Ovary (tissue), 9 donors: Measurements from ENCODE around the gene ZNF184. TPM values are rescaled to one million over a fixed set of nuclear protein-coding genes. Genes with fewer than 3 reads are reported as not detected.

Source experiments
- DNase-seq, 5 donors: peaks; one replicate each; pipeline ENCODE4 v3.0.0-alpha.2; 2019 to 2020
- H3K27ac ChIP-seq, 2 donors: fragments of 200-600 bp; one replicate each; pipeline versions ENCODE4 v1.5.1 to v1.8.0; 2019 to 2022
- H3K27me3 ChIP-seq: fragments of 200-600 bp; one replicate; pipeline ENCODE4 v1.8.0; 2022
- H3K36me3 ChIP-seq: fragments of 200-600 bp; sonication (generic); one replicate; pipeline ENCODE4 v1.5.1; 2019
- H3K4me1 ChIP-seq: one replicate; pipeline ENCODE4 v1.8.1; 2013; ENCODE audit warnings: mild to moderate bottlenecking, moderate library complexity; ENCODE audit not compliant: insufficient read depth
- H3K4me3 ChIP-seq: fragments of 200-600 bp; sonication (generic); one replicate; pipeline ENCODE4 v1.5.1; 2017
- H3K9me3 ChIP-seq, 2 donors: fragments of 200-600 bp in 1 of 2; sonication (generic) in 1 of 2; one replicate each; pipeline versions ENCODE4 v1.5.1 to v1.8.1; 2013 to 2019; ENCODE audit warnings: mild to moderate bottlenecking in 1 of 2, moderate library complexity in 1 of 2
- EP300 ChIP-seq: sonication (generic); formaldehyde crosslinking; IDR thresholded peaks from one replicate; pipeline ENCODE4 v1.6.1; 2017; ENCODE audit warnings: antibody characterized with exemption
- POLR2A ChIP-seq: fragments of 450-650 bp; IDR thresholded peaks from one replicate; pipeline ENCODE4 v1.6.1; 2017; ENCODE audit warnings: antibody characterized with exemption, mild to moderate bottlenecking, moderate library complexity
- WGBS, 3 donors: extraction: QIAGEN DNeasy Blood & Tissue Kit in 1 of 3; methylation state at CpG; one replicate each; pipeline versions ENCODE4 v1.1.5 to v1.1.7; 2013 to 2017; 5-methylcytosine and 5-hydroxymethylcytosine counted together
- intact Hi-C, 4 donors: fragments of 100-400 bp; cut with DNase I; formaldehyde crosslinking; loops; one replicate each; pipeline versions ENCODE4 v1.11.0 to v1.15.1; 2022 to 2023
- polyA plus RNA-seq, 2 donors: library from polyadenylated mRNA; stranded (reverse); fragments of 200-250 nt in 1 of 2; fragments of 350-450 nt in 1 of 2; fragmentation: Illumina TruSeq in 1 of 2; extraction: RNeasy Lipid Tissue Mini Kit (QIAGEN cat#74804) in 1 of 2; gene quantifications; one replicate each; pipeline ENCODE4 v1.2.3, GENCODE V29; 2013 to 2014
- total RNA-seq, 7 donors: library from RNA; depleted of rRNA in 2 of 7; stranded (reverse); fragments of >200 nt in 2 of 7; fragmentation: NEBNext Ultra II Directional in 3 of 7; extraction: Animal tissue kit (Norgen Biotek cat#: 25700) in 3 of 7; gene quantifications; one replicate each; pipeline versions ENCODE4 v1.1.0 to v1.2.4, GENCODE V29; 2016 to 2023
- TF ChIP-seq, protein P1 (sequence below), 3 donors: fragments of 450-650 bp in 2 of 3; fragments of 200-600 bp in 1 of 3; IDR thresholded peaks; one replicate each; pipeline versions ENCODE4 v1.5.1 to v1.8.0; 2016 to 2022; ENCODE audit warnings: antibody characterized with exemption in 3 of 3, mild to moderate bottlenecking in 1 of 3
- donor health status: DM: no; HTN: no; CAD: no; lungs with moderate emphysema.
- donor health status: DM: no; HTN: no; CAD: no.
- donor health status: Bipolar disorder and iron deficiency.
- donor health status: DM: yes; HTN: yes; CAD: no.
- donor health status: DM: no; HTN: no; CAD: no.
- donor health status: DM: yes; HTN: yes; CAD: no.

ZNF184 gene
- total and polyA plus RNA-seq, 9 donors: 4.4 to 11.5 (median 7.9) TPM

GRCh38 chr6:27471365-27472115 lies 1.4 kb downstream of the ZNF184 start:
- no peaks in the 10 kb centered on the region for H3K36me3 ChIP-seq
- no peaks in the 10 kb centered on the region for H3K9me3 ChIP-seq
- H3K27ac ChIP-seq: no peak overlapping the region
- DNase-seq: no peak
- peak overlapping the region; percentile 92 for H3K4me3 ChIP-seq
- intact Hi-C loops: loop anchor here in 3 of 4 donors (10.0 kb wide), 4 partner anchors 213 to 917 kb away; partner anchors contain the start of gene ZNF165 (in 1 of the 3)
- 38 to 40% (median 40%) methylated on average over 6 of the region's 6 CpGs for WGBS, 3 donors
- no peaks in the 10 kb centered on the region for H3K27me3 ChIP-seq
- TF ChIP-seq, protein P1, sequence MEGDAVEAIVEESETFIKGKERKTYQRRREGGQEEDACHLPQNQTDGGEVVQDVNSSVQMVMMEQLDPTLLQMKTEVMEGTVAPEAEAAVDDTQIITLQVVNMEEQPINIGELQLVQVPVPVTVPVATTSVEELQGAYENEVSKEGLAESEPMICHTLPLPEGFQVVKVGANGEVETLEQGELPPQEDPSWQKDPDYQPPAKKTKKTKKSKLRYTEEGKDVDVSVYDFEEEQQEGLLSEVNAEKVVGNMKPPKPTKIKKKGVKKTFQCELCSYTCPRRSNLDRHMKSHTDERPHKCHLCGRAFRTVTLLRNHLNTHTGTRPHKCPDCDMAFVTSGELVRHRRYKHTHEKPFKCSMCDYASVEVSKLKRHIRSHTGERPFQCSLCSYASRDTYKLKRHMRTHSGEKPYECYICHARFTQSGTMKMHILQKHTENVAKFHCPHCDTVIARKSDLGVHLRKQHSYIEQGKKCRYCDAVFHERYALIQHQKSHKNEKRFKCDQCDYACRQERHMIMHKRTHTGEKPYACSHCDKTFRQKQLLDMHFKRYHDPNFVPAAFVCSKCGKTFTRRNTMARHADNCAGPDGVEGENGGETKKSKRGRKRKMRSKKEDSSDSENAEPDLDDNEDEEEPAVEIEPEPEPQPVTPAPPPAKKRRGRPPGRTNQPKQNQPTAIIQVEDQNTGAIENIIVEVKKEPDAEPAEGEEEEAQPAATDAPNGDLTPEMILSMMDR (IDR thresholded peaks at IDR 0.05): no peak
- no peak for TF ChIP-seq POLR2A
- TF ChIP-seq EP300: no peak
- no peaks in the 10 kb centered on the region for H3K4me1 ChIP-seq

DNA sequence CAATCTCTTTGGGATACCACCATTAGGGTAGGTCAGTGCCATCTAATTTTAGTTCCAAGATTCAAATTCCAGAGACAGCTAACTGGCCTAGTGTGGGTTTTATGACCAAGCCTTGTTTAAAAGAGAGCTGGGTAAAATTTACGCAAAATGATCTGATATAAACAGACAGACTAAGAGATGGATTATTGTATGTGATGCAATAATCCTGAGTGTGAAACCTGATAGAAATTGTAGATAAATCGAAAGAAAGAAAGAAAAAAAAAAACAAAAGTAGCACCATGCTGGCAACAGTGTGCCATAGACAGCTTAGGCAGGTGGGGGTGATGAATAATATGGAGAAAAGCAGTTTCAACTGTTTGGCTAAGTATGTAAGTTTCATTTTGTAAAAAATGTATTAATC lies 2.9 kb downstream of the ZNF184 start:
- no peaks in the 10 kb centered on the region for H3K9me3 ChIP-seq
- 91 to 97% (median 97%) methylated on average over 2 of the region's 2 CpGs for WGBS, 3 donors
- no peak overlapping the region for H3K27ac ChIP-seq
- H3K36me3 ChIP-seq: no peaks in the 10 kb centered on the region
- H3K4me3 ChIP-seq: no peak overlapping the region
- TF ChIP-seq POLR2A: no peak
- TF ChIP-seq, protein P1 (IDR thresholded peaks at IDR 0.05): no peak
- TF ChIP-seq EP300: no peak
- intact Hi-C loops: loop anchor here in 3 of 4 donors (10.0 kb wide), 4 partner anchors 215 to 915 kb away; partner anchors contain the start of gene ZNF165 (in 1 of the 3)
- H3K4me1 ChIP-seq: no peaks in the 10 kb centered on the region
- no peak for DNase-seq
- no peaks in the 10 kb centered on the region for H3K27me3 ChIP-seq

GRCh38 chr6:27468334-27468733 lies 4.6 kb downstream of the ZNF184 start:
- Histone ChIP-seq H3K27me3 (no peaks in the 10 kb centered on the region), H3K27ac (no peak overlapping the region), H3K4me3 (no peak overlapping the region), H3K36me3 (no peaks in the 10 kb centered on the region), H3K9me3 (no peaks in the 10 kb centered on the region), H3K4me1 (no peaks in the 10 kb centered on the region)
- no peak for DNase-seq
- TF ChIP-seq, protein P1 (IDR thresholded peaks at IDR 0.05): no peak
- intact Hi-C loops: no loop called here

GRCh38 chr6:27452496-27452897 lies 20.4 kb downstream of the ZNF184 start:
- WGBS, 3 donors: 98 to 99% (median 99%) methylated on average over 3 of the region's 3 CpGs
- Histone ChIP-seq H3K4me3 (no peak overlapping the region), H3K36me3 (peaks cover 4% of the 10 kb centered on the region), H3K4me1 (no peaks in the 10 kb centered on the region), H3K9me3 (peaks cover 0 to 36% of the 10 kb centered on the region in 2 donors), H3K27ac (no peak overlapping the region), H3K27me3 (no peaks in the 10 kb centered on the region)
- DNase-seq: no peak
- intact Hi-C loops: no loop called here
- no peak for TF ChIP-seq POLR2A
- no peak for TF ChIP-seq EP300
- TF ChIP-seq, protein P1 (IDR thresholded peaks at IDR 0.05): no peak
